Hematopoietic multipotent progenitor cell treated with erythropoietin and hydrocortisone succinate and interleukin-3 and kit ligand, for 6 days (in vitro differentiated cells): ENCODE measurements around the gene DCUN1D1.

Source experiments
- DNase-seq: peaks from one replicate; pipeline ENCODE4 v3.0.0-alpha.2; 2015

DCUN1D1 gene

DNA sequence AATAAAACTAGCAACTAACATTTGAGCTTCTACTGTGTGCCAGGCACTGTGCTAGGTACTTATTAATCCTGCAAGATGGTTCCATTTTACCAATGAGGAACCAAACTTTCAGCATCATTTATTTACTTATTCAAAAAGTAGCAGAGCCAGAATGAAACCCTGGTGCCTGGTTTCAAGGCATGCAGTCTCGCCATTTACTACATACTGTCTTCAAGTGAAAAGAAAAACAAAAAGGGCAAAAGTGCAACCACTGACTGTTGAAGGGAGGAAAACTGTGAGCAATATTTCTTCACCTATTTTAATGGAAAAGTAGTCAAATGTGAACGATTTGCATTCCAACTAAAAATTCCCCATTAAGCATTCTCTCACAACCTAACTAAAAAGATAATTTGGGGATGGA lies 8.7 kb downstream of the DCUN1D1 start:
- DNase-seq = no peak

DNA sequence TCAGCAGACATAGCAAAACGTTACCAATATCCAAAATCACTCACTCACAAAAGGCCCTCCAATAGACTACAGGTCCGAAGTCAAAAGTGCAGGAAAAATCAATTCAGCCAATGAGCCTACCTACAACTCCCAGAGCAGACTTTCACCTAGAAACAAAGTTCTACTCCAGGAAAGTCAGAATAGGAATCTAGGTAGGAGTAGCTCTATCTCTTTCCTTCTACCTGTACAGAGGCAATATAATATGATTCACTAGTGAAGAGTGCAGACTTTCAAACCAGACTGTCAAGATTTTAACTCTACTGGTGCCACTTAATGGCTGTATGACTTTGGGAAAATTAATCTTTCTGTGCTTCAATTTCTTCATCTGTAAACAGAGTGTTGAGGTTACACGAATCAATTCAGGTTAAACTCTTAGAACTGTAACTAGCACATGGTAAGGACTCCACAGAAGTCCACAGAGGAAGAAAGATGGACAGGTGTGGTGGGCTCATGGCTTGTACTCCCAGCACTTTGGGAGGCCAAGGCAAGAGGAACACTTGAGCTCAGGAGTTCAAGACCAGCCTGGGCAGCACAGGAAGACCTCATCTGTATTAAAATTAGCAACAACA lies 9.4 kb downstream of the DCUN1D1 start:
- no peak for DNase-seq

DNA sequence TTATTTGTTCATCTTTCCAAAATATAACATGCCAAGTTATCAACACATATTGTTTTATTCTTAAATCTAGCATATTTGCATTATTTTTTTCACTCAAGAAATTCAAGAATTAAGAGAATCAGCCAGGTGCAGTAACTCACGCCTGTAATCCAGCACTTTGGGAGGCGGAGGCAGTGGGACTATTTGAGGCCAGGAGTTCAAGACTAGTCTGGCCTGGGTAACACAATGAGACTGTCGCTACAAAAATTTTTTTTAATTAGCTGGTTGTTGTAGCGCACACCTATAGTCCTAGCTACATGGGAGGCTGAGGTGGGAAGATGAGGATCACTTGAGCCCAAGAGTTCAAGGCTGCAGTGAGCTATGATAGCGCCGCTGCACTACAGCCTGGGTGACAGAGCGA lies 10.5 kb downstream of the DCUN1D1 start:
- no peak for DNase-seq

DNA sequence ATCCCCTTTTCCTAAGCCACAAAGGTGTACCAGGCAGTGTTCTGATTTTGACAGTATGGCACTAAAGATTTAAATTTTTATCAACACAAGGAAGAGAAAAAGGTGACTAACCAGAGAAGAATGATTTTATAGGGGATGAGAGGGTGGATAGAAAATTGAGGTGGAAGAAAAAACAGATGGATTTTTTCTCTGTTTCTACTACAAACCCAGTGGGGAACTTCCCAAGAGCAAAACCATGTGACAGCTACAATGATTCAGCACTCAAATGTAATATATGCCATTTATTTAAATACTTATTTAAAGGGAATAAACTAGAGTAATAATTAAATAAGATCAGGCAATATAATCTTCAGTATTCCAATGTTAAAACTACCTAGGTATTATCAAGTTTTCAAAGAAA lies 11.1 kb downstream of the DCUN1D1 start:
- peak; percentile 53 for DNase-seq

DNA sequence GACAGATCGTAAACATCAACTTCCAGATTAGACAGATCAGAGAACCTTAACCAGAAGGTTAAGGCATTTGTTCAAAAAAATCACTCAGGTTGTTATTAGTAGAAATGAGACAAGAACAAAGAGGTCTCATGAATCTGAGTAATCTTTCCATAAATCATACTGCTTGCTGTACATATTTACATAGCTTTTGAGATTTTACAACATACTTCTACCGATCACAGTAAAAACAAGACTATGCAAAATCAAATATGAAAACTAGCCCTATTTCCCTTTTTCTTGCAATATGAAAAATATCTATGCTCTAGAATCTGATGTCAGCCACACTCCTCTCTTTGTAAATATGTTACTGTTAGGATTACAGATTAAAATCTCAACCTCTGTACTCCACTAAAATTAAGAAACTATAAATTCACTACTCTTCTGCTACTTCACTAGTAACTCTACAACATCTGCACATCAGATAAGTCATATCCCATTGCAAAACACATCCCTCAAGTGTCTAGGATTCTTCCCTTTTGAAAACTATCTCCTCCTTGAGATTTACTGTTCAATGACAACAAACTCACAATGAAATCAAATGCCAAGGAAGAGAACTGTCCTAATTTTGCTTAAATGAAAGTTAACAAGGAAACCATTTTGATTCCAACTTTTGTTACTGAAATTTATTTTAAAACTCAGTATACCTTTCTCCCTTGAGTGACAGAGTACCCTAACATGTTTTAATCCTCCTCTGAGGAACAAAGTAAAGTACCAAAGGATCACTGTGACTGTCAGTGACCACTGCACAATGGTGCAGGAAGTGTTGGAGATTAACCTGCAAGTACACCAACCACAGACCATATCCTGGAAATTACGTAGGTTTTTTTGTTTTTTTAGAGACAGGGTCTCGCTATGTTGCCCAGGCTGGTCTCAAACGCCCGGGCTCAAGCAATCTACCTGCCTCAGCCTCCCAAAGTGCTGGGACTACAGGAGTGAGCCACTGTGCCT lies 12.8 kb downstream of the DCUN1D1 start:
- DNase-seq = no peak

DNA sequence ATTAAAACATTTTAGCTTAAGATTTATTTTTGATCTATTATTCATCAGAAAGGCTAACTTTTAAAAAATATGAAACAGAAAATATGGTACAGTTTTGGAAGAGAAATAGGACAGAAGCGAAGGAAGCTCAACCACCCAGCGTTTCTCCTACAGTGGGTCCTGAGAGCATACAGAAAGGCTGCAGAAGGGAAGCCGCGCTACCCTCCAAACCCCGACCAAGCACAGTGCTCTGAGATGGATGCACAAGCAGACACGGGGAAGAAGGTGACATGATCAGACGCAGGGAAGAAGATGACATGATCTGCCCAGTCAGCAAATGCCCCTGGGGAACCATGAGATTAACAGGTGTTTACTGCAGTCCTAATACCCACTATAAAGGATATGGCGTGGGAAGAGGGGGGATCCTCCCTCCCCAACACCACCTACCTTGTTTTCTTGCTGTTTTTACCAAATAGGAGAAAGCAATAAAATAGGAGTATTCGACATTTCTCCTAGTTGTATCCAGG lies 14.4 kb downstream of the DCUN1D1 start:
- DNase-seq = no peak

DNA sequence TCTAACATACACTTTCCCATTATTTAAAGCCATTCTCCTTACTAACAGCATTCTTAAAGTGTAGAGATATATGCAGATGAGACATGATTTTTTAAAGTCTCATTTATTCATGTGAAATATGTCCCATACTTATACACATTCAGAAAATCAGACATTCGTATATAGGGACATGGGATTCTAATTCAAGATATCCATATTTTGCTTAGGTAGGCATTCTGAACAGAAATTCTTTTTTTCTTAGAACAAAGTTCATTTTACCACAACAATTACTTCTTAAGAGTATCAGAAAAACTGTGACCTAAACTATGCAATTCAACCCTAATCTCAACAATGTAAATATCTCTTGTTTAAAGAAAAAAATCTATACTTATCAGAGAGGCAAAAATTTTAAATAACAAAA lies 16.2 kb downstream of the DCUN1D1 start:
- no peak for DNase-seq

DNA sequence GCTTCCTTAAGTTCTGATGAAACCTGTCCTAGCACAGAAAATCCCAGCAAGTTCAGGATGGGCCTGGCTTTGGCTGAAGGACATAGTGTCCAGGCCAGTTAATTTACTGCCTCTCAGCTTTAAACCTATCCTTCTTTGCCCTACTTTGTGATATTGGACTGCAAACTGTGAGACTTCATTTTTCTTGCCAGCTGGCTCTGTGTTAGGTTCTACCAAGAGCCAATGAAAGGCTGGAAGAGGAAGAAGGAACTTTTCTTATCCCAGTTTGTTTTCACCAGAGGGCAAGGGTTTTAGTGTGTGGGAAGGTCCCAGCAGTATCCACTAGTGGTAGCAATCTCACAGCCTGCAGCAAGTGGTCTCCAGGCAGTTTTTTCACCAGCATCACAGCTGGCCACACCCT lies 18.2 kb downstream of the DCUN1D1 start:
- peak; percentile 48 for DNase-seq

DNA sequence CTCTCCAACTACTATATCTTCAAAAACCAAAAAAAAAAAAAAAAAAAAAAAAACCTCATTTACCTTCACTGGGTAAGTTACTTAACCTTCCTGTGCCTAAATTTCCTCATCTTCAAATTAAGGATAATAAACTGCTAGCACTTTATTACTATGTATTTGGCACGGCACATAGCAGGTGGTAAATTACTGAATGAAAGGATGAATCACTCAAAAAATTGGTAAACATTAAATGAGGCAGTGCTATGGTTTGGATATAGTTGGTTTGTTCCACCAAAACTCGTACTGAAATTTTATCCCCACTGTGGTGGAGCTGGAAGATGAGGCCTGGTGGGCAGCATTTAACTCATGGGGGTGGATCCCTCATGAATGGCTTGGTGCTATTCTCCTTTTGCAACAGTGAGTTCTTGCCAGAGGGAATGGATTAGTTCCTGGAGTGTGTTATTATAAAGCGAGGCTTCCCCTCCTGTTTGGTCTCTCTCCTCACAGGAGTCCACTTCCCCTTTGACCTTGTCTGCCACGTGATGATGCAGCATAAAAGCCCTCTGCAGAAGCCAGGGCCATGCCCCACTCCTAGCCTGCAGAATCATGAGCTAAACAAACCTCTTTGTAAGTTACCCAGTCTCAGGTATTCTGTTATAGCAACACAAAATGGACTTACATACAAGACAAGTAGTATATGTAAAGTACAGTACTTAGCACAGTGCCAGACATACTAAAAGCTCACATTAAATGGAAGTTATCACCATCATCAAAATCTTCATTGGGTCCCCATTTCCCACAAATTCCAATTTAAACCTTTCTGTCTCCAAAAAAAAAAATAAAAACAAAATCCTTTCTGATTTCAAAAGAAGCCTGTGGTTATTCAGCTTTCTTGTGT lies 20.6 kb downstream of the DCUN1D1 start:
- DNase-seq = no peak

DNA sequence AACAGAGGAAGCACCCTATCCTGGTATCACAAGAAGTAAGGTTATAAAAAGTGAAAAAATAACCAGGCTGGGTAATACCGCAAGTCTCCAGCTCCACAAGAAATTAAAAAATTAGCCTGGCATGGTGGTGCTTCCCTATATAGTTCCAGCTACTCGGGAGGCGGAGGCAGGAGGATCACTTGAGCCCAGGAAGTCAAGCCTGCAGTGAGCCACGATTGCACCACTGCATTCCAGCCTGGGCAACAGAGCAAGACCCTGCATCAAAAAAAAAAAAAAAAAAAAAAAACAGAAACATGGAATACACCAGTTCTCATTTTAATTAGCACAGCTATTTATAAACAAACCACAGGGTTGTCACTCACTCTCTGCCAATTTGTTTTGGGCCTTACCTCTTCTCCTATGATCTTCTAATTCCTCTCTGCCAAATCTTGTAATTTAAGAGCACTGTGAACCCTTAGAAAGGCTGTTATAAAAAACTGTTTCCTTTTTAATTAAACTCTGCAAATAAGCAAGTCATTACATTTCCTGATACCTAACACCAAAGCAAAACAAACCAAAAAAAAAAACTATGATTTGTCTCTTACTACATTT lies 22.6 kb downstream of the DCUN1D1 start:
- no peak for DNase-seq

DNA sequence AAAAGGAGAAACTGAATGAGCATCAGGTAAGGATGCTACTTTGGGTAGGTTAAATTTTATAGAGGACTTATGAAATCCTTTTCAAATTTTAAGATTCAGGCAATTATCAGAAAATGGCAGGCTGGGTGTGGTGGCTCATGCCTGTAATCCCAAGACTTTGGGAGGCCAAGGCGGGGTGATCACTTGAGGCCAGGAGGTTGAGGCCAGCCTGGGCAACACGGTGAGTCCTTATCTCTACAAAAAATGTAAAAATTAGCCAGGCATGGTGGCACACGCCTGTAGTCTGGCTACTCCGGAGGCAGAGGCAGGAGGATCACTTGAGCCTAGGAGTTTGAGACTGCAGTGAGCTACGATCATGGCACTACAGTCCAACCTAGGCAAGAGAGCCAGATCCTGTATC lies 23.1 kb downstream of the DCUN1D1 start:
- DNase-seq = peak; percentile 87

DNA sequence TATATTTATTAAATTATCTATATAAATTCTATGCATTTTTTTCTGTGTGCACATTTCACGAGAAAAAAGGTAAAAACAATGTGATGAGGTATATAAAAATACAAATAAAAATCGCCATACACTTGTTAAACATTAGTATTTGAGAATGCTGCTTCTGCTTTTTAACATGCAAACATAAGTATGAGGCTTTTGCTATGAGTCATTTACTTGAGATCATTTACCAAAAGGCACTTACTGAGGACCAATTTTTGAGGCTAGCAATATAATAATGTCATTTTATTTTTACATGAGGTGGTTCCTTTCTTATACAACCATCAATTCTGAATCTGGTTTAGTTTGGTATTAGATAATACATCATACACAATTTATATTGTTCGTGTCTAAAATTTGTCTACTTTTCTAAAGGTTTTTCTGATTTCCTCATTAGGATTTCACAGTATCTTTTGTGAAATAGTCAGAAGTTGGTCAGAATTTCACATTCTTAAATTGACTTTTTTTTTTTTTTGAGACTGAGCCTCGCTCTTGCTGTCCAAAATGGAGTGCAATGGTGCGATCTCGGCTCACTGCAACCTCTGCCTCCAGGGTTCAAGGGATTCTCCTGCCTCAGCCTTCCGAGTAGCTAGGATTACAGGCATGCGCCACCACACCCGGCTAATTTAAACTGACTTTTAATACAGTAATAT lies 25.6 kb downstream of the DCUN1D1 start:
- no peak for DNase-seq

DNA sequence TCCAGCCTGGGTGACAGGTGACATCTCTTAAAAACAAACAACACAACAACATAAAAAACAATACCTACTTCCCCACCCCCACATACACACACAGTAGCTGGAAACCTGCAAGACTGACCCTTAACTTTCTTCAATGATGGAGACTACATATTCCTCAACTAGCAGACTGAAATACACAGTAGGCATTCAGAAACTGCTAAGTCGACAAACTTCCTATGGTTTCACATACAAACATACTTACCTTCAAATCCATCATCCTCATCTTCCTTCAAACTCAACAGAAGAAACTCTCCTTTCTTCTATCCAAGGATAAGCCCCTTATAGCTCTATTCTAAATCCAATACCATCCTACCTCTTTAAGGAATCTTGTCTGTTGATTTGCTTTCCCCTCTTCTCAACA lies 30.6 kb downstream of the DCUN1D1 start:
- DNase-seq = no peak

DNA sequence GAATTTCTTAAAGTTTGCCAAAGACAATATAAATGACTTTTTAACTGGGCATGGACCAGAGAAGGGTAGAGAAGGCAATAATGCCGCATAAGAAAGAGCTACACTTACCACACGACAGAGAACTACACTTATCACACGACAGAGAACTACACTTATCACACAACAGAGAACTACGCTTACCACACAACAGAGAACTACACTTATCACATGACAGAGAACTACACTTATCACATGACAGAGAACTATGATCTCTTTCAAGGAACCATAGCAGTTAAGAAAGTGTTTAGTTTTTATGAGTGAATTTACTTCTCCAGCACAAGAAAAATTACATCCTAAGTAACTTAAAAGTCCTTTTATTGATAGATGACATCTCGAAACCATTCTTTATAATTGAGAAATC lies 32.0 kb downstream of the DCUN1D1 start:
- DNase-seq = peak; percentile 91

DNA sequence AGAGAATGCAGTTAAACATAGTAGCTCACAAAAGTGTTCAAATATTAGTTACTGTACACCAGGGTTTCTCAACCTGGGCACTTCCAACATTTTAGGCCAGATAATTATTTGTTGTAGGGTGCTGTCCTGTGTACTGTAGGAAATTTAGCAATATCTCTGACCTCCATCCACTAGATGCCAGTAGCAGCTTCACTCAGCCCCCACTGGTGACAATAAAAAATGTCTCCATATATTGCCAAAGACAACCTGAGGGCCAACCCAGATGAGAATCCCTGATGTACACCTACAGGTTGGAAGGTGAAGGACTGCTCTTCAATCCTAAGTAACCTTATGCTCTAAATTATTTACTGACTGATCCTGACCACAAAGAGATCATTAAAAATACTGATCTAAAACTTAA lies 32.5 kb downstream of the DCUN1D1 start:
- peak; percentile 81 for DNase-seq

DNA sequence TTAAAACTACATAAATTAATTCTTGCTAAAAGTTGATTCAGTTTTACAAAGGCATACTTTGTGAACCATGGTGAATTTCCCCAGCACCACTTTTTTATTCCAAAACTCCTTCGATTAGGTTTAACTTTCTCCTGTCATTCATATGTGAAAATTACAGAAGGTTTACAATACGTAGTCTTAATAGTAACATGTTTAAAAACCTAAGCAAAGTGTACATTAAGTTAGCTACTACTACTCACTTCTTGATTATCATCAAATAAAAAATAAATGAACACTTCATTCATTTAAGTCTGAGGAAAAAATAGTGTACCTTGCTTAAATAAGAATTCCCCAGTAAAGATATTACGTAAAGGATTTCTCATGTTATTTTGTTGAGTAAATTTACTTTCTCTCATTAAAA lies 38.6 kb downstream of the DCUN1D1 start:
- DNase-seq = no peak

DNA sequence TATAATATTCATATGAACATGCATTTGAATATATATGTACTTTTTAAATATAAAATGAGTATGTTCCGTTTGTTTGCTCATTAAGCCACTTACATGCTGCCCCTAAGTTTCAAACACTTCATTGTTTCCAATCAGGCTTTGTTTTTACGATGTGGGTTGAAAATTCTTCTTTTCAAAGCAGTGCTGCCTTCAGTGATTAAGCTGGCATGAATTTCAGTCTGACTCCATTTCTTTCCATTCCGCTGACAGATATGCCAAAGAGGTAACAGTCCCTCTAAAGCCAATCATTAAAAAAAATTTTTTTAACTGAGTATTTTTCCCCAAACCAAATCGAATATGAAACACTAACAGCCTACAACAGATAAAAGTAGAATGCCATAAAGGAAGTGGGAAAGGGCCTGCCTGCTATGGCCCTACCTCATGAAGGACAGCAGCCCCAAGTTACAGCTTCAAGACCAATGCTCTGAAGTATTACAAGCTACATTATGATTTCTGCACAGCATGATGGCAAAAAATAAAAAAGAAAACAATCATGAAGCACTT lies 40.0 kb downstream of the DCUN1D1 start:
- DNase-seq = no peak

DNA sequence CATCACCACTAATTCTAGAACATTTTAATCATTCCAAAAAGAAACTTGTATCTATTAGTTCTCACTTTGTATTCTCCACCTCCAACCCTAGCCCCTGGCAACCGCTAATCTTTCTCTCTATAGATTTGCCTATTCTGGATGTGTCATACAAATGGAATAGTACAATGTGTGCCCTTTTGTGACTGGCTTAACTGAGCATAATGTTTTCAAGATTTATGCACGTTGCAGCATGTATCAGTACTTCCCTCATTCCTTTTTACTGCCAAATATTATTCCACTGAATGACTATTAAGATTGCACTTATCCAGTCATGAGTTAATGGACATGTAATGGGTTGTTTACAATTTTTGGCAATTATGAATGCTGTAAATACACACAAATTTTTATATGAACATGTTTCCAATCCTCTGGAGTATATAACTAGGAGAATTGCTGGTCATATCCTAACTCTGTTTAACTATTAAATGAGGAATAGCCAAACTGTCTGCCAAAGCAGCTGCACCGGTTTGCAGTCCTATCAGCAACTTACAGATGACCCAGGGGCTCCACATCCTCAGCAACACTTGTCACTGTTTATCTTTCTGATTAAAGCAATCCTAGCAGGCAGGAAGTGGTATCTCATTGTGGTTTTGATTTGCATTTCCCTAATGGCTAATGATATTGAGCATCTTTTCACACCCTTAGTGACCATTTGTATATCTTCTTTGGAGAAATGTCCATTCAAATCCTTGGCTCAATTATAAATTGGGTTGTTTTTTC lies 42.9 kb downstream of the DCUN1D1 start:
- DNase-seq = peak; percentile 93

DNA sequence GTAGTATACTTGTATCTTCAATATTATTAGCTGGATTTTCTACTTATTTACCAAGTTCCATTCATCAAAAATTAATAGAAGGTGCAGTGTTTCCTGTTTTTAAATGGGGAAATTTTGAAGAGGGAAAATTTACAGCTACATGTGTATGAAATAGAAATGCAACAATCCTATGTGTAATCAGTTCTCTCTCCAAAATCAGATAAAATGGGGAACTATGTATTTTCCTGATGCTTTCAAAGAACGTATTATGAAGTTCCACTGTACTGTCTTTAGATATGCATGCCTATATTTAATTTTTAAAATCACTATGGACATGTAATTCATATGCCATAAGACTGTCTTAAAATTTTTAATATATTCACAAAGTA lies 43.4 kb downstream of the DCUN1D1 start:
- no peak for DNase-seq

DNA sequence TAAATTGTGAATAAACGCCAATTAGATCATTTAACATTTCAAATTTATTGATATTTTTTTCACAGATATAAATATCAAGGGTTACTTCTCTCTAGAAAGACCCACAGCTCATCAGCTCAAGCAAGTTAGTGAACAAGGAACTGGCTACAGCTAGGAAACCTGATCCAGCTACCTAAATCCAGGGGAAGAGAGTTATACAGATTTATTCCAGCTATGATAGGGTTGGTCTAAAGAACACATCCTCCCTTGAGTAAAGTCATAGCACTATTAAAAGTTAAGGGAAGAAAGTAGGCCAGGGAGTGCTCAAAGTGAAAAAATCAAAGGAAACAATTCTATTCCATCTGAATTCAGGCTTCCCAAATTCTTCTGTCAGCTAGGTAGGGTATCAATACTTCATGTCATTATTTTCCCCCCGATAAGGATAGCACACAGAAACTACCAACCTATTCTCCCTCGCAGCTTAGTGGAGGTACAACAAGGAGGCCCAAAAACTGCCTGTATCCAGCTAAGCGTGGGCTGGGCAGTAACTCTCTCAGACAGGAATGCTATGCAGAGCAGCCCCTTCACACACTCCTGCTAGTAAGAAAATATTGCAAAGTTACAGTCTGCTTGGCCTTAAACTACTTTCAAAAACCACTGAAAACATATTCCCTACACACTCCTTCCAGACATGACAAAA lies 44.0 kb downstream of the DCUN1D1 start:
- DNase-seq = no peak

DNA sequence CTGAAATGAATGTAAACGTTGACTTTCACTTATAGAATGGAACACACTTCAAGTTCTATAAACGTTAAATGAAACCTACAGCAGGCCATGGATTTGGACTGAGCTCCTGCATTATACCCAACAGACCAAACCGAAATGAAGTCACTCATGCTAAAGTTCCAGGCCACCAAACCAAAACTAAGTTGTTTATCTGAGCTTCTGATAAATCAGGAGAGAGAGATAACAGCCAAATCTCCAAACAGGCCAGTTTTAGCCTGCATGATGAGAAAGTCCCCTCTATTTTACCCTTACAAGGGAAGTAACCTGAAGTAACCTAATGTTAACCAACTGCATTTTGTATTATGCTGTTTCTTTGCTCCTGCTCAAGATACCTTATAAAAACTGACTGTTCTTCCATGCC lies 44.5 kb downstream of the DCUN1D1 start:
- DNase-seq = no peak
